DMS79 (cell line): ENCODE measurements around the gene HOXB3.
A peak's percentile ranks its signal among the peaks of the same experiment; 100 is the strongest.

ENCODE experiments used
- DNase-seq: peaks from one replicate; lab custom pipeline; 2025; lab: John Stamatoyannopoulos, UW

The HOXB3 gene

GRCh38 chr17:48556576-48557401, 33.3 kb downstream of the HOXB3 start:
- no peak for DNase-seq

DNA sequence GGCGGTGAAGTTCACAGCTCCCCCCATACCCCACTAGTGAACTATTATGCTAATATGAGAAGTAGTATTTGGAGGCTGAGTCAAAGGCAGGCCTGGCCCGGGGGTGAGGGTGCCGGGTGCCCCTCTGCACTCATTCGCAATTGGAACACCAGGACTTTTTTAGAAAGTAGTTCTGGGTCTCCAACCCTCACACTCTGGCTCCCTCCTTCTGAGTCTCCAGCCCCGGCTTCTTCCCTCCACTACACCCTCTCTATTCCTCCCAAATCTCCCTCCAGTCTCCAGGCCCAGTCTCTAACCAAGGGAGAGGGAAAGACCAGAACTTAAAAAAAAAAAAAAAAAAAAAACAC, 33.8 kb downstream of the HOXB3 start:
- DNase-seq: no peak

DNA sequence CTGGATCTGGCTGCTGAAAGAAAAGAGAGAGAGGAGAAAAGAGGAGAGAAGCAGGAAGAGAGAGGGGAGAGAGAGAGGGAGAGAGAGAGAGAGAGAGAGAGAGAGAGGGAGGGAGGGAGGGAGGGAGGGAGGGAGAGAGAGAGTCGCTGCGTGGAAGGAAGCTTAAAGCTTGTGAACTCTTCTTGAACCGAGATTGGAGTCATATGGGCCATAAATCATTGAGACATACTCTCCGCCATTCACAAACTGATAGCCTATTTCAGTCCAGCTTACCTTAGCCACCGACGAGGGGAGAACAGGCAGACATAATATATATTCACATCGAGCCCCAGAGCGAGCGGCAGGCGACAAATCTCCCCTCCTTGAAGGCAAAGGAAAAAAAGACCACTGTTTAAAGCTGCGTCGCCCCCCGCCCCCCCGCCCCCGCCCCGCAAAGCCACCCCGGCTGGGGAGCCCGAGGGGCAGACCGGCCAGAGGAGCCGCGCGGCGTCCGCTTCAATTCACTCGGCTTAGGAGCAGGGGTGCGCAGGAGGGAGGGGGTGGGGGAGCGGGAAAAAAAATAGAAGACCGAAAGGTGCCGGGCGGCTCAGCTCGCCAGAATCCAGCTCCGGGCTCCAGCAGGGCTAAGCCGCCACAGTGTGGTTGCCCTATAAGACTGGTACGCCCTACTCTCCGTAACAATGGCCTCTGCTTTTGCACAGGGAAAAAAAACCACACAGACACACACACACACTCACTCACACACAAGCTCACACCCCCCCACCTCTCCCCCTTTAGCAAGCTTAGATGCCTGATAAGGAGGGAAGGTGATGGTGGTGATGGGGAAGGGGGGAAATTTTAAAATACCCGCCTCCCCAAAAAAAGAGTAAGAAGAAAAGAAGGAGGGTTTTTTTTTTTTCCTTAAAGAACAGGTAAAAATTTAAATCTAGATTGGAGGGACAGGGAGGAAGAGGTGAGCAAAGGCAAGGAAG, 34.5 kb downstream of the HOXB3 start:
- DNase-seq: peak; percentile 50

DNA sequence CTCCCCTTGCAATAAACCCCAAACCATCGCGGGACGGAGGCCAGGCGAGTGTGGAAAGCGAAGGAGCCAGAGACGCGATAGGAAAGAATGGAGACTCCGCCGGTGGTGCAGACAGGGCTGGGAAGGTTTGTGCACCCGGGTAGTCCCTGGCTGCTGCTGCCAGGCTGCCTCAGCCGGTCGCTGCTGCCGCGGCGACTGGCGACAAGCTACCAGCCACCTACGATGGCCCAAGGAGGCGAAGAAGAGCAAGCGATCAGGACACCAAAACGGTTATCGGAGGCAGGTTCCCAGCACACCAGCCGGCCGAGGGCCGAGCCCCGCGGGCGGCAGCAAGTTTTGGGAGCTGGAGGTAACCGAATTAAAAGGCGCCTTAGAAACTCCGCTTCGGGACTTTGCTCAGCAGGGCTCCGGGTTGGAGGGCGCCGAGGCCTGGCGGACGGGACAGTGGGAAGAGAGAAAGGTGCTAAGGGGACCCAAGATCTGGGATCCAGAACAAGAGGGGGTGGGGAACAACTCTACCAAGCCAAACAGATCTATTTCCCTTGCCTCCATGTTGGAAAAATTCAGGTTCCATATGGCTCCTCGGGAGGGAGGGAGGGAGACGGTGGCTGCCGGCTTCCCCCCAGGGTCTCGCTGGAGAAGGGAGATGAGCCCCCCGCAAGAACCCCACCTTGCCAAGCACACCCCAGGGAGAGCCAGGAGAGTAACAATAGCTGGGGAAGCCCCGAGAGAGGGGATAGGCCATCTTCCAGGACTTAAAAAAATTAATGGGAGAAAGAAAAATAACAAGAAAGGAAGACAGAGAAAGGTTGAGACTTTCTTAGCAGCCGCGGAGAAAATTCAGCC, 35.4 kb downstream of the HOXB3 start:
- no peak for DNase-seq

GRCh38 chr17:48553826-48554225, 36.2 kb downstream of the HOXB3 start:
- DNase-seq: no peak

- no peak for DNase-seq
These were observed 36.9 kb downstream of the HOXB3 start for GRCh38 chr17:48553190-48553547.

GRCh38 chr17:48552466-48553189, 37.4 kb downstream of the HOXB3 start:
- DNase-seq: no peak

GRCh38 chr17:48551596-48552465, 38.2 kb downstream of the HOXB3 start:
- no peak for DNase-seq

- DNase-seq: no peak
These were observed 38.9 kb downstream of the HOXB3 start for GRCh38 chr17:48551214-48551555.

- no peak for DNase-seq
These were observed 39.4 kb downstream of the HOXB3 start for GRCh38 chr17:48550502-48551213.

- DNase-seq: no peak
These were observed 40.0 kb downstream of the HOXB3 start for GRCh38 chr17:48549914-48550501.

DNA sequence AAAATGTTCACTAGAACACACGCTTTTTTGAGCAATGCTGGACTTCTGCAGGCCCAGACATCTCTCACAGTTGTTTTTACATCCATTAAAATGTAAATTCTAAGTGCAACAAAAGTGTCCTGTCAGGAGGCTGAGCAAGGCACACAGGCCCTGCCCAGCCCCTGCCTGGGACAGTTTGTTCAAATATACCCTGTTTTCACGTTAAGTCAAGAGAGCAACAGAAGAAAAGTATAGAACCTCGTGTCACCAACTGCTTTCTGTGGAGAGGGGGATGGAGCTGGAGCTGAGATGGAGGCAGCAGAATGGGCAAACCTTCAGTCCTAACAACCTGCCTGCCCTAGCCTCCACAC, 40.8 kb downstream of the HOXB3 start:
- no peak for DNase-seq

- DNase-seq: no peak
These were observed 41.3 kb downstream of the HOXB3 start for GRCh38 chr17:48548523-48549280.

GRCh38 chr17:48547808-48548522, 42.1 kb downstream of the HOXB3 start:
- peak; percentile 34 for DNase-seq

GRCh38 chr17:48546924-48547807, 42.9 kb downstream of the HOXB3 start:
- DNase-seq: peak; percentile 69

DNA sequence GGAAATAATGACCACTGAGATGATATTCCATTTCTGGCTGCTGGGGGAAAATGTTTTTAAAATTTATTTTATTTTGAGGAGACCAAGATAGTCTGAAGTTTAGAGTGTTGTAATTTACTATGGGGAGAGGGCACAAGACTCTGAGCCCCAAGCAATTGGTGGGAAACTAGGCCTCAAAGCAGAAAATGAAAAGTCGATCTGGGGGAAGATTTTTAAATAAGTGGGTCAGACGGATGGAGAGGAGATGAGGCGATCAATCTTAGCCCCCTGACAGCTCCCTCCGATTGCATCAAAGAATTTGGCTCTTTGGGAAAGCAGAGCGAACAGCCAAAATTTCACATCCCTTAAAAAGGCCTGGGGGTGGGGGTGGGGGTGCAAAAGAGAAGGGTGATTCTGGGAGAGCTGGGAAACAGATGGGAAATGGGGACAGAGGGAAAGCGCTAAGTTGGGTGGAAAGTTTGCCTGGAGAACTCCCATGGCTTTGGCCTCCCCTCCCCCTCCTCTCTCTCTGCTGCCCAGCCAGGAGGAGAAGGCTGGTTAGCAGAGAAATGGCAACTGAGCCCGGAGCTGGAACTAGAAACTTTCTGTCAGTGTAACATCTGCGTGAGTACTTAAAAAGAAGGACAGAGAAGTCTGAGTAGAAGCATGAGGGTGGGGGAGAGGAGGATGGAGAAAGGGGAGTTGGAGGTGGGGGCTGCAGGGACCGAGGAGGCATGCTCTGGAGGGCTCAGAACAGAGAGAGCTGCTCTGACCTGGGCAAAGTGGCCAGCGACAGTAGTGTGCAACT, 43.7 kb downstream of the HOXB3 start:
- DNase-seq: no peak
